ENCODE data around the gene AKAP13.

DNA sequence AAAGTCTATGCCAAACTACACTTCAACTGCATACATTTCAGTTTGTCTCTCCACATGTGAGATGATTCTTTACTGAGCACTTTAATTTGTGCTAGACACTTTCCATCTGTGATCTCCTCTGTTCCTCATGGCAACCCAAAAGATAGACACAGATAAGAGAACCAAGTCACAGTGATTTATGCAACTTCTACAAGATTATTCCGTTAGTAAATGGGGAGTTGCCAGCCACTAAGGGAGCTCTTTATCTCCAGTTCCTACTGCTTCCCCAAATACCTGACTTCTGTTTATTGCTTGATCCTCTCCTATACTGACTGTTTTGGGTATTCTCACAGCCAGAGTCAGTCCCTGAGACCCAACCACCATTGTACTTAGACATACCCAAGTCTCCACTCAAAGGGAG lies 24.1 kb upstream of the AKAP13 start:
- TF ChIP-seq, protein P1, sequence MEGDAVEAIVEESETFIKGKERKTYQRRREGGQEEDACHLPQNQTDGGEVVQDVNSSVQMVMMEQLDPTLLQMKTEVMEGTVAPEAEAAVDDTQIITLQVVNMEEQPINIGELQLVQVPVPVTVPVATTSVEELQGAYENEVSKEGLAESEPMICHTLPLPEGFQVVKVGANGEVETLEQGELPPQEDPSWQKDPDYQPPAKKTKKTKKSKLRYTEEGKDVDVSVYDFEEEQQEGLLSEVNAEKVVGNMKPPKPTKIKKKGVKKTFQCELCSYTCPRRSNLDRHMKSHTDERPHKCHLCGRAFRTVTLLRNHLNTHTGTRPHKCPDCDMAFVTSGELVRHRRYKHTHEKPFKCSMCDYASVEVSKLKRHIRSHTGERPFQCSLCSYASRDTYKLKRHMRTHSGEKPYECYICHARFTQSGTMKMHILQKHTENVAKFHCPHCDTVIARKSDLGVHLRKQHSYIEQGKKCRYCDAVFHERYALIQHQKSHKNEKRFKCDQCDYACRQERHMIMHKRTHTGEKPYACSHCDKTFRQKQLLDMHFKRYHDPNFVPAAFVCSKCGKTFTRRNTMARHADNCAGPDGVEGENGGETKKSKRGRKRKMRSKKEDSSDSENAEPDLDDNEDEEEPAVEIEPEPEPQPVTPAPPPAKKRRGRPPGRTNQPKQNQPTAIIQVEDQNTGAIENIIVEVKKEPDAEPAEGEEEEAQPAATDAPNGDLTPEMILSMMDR (IDR thresholded peaks at IDR 0.05), result no peak
- no peak for TF ChIP-seq POLR2A (IDR thresholded peaks at IDR 0.05)
